ENCODE results near the gene PHF19. TPM values are rescaled to one million over a fixed set of nuclear protein-coding genes. Genes with fewer than 3 reads are reported as not detected.

Gene PHF19
- total and polyA plus RNA-seq, 2 experiments from 2014 or later = 16.8 to 31.0 TPM

- no peak overlapping the region for H3K27ac ChIP-seq (ENCODE audit: low read depth)
- no peaks in the 10 kb centered on the region for H3K4me1 ChIP-seq (ENCODE audit: insufficient read depth)
- H4K20me1 ChIP-seq (replicated peaks; ENCODE audit: insufficient read depth) = no peaks in the 10 kb centered on the region; the same call in 1 of the 2 replicates
- no peak overlapping the region for H3K4me2 ChIP-seq
- H2AFZ ChIP-seq = no peak overlapping the region
- no peaks in the 10 kb centered on the region for H3K79me2 ChIP-seq (replicated peaks; ENCODE audit: insufficient read depth)
- no peak for DNase-seq (ENCODE audit: low spot score)
- no peaks in the 10 kb centered on the region for H3F3A ChIP-seq (replicated peaks; ENCODE audit: low read depth)
- Mint-ChIP-seq H3K27ac (no peak overlapping the region), H3K4me3 (no peak overlapping the region), H3K9me3 (no peaks in the 10 kb centered on the region), H3K27me3 (ENCODE audit: insufficient read depth, low read depth, poor library complexity) (peaks cover 2% of the 10 kb centered on the region), H3K36me3 (ENCODE audit: low read depth) (peaks cover 70% of the 10 kb centered on the region), H3K4me1 (no peaks in the 10 kb centered on the region)
- TF ChIP-seq EZH2 (IDR thresholded peaks at IDR 0.05; ENCODE audit: low read depth, unreplicated experiment) (no peak), REST (IDR thresholded peaks at IDR 0.05; ENCODE audit: unreplicated experiment) (no peak), ZNF462 (CRISPR knock-in tag; IDR thresholded peaks at IDR 0.05) (no peak), STAT1 (IDR thresholded peaks at IDR 0.05; ENCODE audit: unreplicated experiment) (no peak), JUNB (IDR thresholded peaks at IDR 0.05; ENCODE audit: unreplicated experiment) (no peak), CREB1 (CRISPR knock-in tag; IDR thresholded peaks at IDR 0.05; ENCODE audit: low read depth) (no peak), CTCF (conservative IDR thresholded peaks at IDR 0.05; ENCODE audit: low read depth in 2 of 2) (no peak), EZH2phosphoT487 (IDR thresholded peaks at IDR 0.05; ENCODE audit: unreplicated experiment) (no peak), POLR2AphosphoS5 (IDR thresholded peaks at IDR 0.05; ENCODE audit: low read depth) (no peak), ZNF114 (CRISPR knock-in tag; IDR thresholded peaks at IDR 0.05) (no peak), ETS1 (IDR thresholded peaks at IDR 0.05) (no peak), NANOG (IDR thresholded peaks at IDR 0.05; ENCODE audit: borderline replicate concordance) (no peak)
- ATAC-seq = no peak
- H3K9me2 ChIP-seq (ENCODE audit: insufficient read depth) = no peaks in the 10 kb centered on the region
- peaks cover 32% of the 10 kb centered on the region for H3K36me3 ChIP-seq (ENCODE audit: insufficient read depth)
- no peak overlapping the region for H3K4me3 ChIP-seq
- no peaks in the 10 kb centered on the region for H3K27me3 ChIP-seq (ENCODE audit: insufficient read depth)
These were observed 56.9 kb downstream of the PHF19 start for GRCh38 chr9:120820095-120820494.

Data from GM23338 (cell line).